ENCODE data around the gene ZNF43. TPM values are rescaled to one million over a fixed set of nuclear protein-coding genes. Genes with fewer than 3 reads are reported as not detected.

The ZNF43 gene
- total and polyA plus RNA-seq, 2 experiments from 2014 or later, result 22.2 to 59.8 TPM

DNA sequence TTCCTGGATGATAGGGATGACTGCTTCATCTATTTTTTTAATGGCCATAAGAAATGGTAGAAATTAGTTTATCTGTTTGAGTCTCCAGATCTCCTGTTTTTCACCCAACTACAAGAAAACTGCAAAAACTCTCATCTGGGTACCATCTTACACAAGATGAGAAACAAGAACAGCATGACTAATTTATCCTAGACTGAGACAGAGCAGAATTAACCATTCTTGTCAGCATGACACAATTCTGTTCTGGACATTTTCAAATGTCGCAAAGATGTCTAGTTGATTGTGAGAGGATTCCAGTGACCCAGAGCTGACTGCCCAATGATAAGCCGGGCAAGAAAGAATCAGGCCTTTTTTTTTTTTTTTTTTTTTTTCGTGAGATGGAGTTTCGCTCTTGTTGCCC is 12.8 kb downstream of the ZNF43 start:
- no peak overlapping the region for H3K27ac ChIP-seq (ENCODE audit: low read depth)
- Mint-ChIP-seq H3K4me3 (no peak overlapping the region), H3K27ac (no peak overlapping the region), H3K36me3 (ENCODE audit: low read depth) (peaks cover 72% of the 10 kb centered on the region), H3K27me3 (ENCODE audit: insufficient read depth, low read depth, poor library complexity) (peaks cover 2% of the 10 kb centered on the region), H3K9me3 (peaks cover 22% of the 10 kb centered on the region), H3K4me1 (no peaks in the 10 kb centered on the region)
- no peak overlapping the region for H3K4me3 ChIP-seq
- H3K9me2 ChIP-seq (ENCODE audit: insufficient read depth), result no peaks in the 10 kb centered on the region
- no peak for TF ChIP-seq CTCF (conservative IDR thresholded peaks at IDR 0.05; ENCODE audit: low read depth in 2 of 2)
- no peak for TF ChIP-seq STAT1 (IDR thresholded peaks at IDR 0.05; ENCODE audit: unreplicated experiment)
- no peak for TF ChIP-seq REST (IDR thresholded peaks at IDR 0.05; ENCODE audit: unreplicated experiment)
- TF ChIP-seq EZH2phosphoT487 (IDR thresholded peaks at IDR 0.05; ENCODE audit: unreplicated experiment), result no peak
- no peak for TF ChIP-seq ZNF331 (CRISPR knock-in tag; IDR thresholded peaks at IDR 0.05; ENCODE audit: low read depth)
- TF ChIP-seq CREB1 (CRISPR knock-in tag; IDR thresholded peaks at IDR 0.05; ENCODE audit: low read depth), result no peak
- no peak for TF ChIP-seq ZNF114 (CRISPR knock-in tag; IDR thresholded peaks at IDR 0.05)
- TF ChIP-seq EZH2 (IDR thresholded peaks at IDR 0.05; ENCODE audit: low read depth, unreplicated experiment), result no peak
- TF ChIP-seq, protein P1, sequence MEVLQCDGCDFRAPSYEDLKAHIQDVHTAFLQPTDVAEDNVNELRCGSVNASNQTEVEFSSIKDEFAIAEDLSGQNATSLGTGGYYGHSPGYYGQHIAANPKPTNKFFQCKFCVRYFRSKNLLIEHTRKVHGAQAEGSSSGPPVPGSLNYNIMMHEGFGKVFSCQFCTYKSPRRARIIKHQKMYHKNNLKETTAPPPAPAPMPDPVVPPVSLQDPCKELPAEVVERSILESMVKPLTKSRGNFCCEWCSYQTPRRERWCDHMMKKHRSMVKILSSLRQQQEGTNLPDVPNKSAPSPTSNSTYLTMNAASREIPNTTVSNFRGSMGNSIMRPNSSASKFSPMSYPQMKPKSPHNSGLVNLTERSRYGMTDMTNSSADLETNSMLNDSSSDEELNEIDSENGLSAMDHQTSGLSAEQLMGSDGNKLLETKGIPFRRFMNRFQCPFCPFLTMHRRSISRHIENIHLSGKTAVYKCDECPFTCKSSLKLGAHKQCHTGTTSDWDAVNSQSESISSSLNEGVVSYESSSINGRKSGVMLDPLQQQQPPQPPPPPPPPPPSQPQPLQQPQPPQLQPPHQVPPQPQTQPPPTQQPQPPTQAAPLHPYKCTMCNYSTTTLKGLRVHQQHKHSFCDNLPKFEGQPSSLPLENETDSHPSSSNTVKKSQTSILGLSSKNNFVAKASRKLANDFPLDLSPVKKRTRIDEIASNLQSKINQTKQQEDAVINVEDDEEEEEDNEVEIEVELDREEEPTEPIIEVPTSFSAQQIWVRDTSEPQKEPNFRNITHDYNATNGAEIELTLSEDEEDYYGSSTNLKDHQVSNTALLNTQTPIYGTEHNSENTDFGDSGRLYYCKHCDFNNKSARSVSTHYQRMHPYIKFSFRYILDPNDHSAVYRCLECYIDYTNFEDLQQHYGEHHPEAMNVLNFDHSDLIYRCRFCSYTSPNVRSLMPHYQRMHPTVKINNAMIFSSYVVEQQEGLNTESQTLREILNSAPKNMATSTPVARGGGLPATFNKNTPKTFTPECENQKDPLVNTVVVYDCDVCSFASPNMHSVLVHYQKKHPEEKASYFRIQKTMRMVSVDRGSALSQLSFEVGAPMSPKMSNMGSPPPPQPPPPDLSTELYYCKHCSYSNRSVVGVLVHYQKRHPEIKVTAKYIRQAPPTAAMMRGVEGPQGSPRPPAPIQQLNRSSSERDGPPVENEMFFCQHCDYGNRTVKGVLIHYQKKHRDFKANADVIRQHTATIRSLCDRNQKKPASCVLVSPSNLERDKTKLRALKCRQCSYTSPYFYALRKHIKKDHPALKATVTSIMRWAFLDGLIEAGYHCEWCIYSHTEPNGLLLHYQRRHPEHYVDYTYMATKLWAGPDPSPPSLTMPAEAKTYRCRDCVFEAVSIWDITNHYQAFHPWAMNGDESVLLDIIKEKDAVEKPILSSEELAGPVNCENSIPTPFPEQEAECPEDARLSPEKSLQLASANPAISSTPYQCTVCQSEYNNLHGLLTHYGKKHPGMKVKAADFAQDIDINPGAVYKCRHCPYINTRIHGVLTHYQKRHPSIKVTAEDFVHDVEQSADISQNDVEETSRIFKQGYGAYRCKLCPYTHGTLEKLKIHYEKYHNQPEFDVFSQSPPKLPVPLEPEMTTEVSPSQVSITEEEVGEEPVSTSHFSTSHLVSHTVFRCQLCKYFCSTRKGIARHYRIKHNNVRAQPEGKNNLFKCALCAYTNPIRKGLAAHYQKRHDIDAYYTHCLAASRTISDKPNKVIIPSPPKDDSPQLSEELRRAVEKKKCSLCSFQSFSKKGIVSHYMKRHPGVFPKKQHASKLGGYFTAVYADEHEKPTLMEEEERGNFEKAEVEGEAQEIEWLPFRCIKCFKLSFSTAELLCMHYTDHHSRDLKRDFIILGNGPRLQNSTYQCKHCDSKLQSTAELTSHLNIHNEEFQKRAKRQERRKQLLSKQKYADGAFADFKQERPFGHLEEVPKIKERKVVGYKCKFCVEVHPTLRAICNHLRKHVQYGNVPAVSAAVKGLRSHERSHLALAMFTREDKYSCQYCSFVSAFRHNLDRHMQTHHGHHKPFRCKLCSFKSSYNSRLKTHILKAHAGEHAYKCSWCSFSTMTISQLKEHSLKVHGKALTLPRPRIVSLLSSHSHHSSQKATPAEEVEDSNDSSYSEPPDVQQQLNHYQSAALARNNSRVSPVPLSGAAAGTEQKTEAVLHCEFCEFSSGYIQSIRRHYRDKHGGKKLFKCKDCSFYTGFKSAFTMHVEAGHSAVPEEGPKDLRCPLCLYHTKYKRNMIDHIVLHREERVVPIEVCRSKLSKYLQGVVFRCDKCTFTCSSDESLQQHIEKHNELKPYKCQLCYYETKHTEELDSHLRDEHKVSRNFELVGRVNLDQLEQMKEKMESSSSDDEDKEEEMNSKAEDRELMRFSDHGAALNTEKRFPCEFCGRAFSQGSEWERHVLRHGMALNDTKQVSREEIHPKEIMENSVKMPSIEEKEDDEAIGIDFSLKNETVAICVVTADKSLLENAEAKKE (CRISPR knock-in tag; IDR thresholded peaks at IDR 0.05), result no peak
- no peak for TF ChIP-seq POLR2AphosphoS5 (IDR thresholded peaks at IDR 0.05; ENCODE audit: low read depth)
- TF ChIP-seq NANOG (IDR thresholded peaks at IDR 0.05; ENCODE audit: borderline replicate concordance), result no peak
- no peak for TF ChIP-seq ETS1 (IDR thresholded peaks at IDR 0.05)
- TF ChIP-seq JUNB (IDR thresholded peaks at IDR 0.05; ENCODE audit: unreplicated experiment), result no peak
- no peaks in the 10 kb centered on the region for H3K27me3 ChIP-seq (ENCODE audit: insufficient read depth)
- no peak overlapping the region for H3K4me2 ChIP-seq
- ATAC-seq, result no peak
- no peaks in the 10 kb centered on the region for H3K4me1 ChIP-seq (ENCODE audit: insufficient read depth)
- peaks cover 16% of the 10 kb centered on the region for H4K20me1 ChIP-seq (replicated peaks; ENCODE audit: insufficient read depth)
- H3K36me3 ChIP-seq (ENCODE audit: insufficient read depth), result peaks cover 9% of the 10 kb centered on the region; the same call in 1 of the 2 replicates
- H3F3A ChIP-seq (replicated peaks; ENCODE audit: low read depth), result no peaks in the 10 kb centered on the region
- peaks cover 12% of the 10 kb centered on the region for H3K79me2 ChIP-seq (replicated peaks; ENCODE audit: insufficient read depth)
- DNase-seq (ENCODE audit: low spot score), result no peak
- H2AFZ ChIP-seq, result no peak overlapping the region
